ENCODE results near the gene TMEM176B. TPM values are rescaled to one million over a fixed set of nuclear protein-coding genes. Genes with fewer than 3 reads are reported as not detected.

Gene TMEM176B
- total and polyA plus RNA-seq, 2 donors (not counting 1 experiment from before 2014, with no cell fraction given): 0.25 to 1.4 TPM

DNA sequence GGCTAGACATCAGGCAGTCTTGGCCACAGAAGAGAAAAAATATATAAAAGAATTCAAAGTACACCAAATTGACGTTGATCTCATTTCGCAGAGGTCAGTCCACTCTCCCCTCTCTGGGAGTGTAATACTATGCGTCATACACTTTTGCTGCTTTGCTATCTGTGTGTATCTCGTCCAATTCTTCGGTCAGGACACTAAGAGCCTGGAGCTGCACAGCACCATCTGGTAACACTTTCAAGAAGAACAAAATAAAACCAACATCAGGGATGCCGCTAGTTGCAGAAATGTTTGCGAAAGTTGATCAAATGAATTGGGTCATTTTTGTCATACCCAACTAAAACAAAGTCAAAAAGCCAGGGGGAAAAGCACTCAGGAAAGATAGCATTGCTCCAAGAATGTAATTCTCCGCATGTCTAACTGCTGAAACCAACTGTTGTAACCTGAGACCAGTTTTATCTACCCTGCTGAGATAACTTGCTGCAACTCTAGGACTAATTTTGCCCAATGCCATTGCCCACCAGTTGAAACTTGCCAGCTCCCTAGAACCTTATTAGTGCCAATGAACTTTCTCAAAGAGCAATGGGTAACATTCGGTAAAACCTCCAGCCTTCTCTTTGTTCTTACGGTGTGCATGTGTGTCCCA, 23.4 kb upstream of the TMEM176B start:
- Mint-ChIP-seq H3K27me3 (peaks cover 19% of the 10 kb centered on the region), H3K27ac (no peak overlapping the region), H3K9me3 (ENCODE audit: insufficient read depth) (peaks cover 5% of the 10 kb centered on the region), H3K4me1 (no peaks in the 10 kb centered on the region), H3K4me3 (no peak overlapping the region)
- Histone ChIP-seq H3K9ac (ENCODE audit: low read length) (no peak overlapping the region), H4K20me1 (ENCODE audit: control insufficient read depth, insufficient read depth, low read length, poor library complexity, severe bottlenecking) (no peaks in the 10 kb centered on the region), H3K36me3 (replicated peaks in 1 of 2; ENCODE audit: control extremely low read depth in 1 of 2, control insufficient read depth in 1 of 2, extremely low read depth in 1 of 2, insufficient read depth in 2 of 2, low read length in 1 of 2) (no peaks in the 10 kb centered on the region), H3K4me2 (replicated peaks; ENCODE audit: low read depth, low read length, poor library complexity, severe bottlenecking) (no peak overlapping the region), H3K4me1 (ENCODE audit: control insufficient read depth in 2 of 2, insufficient read depth in 2 of 2, low read length in 2 of 2) (no peaks in the 10 kb centered on the region), H3K27me3 (replicated peaks in 1 of 4; ENCODE audit: control extremely low read depth in 1 of 4, control insufficient read depth in 3 of 4, insufficient read depth in 4 of 4, low read length in 3 of 4) (peaks cover 0 to 3% (median 1%) of the 10 kb centered on the region in 4 experiments), H3K27ac (ENCODE audit: low read length in 2 of 2) (no peak overlapping the region), H3K9me3 (ENCODE audit: control extremely low read depth in 1 of 3, control insufficient read depth in 2 of 3, insufficient read depth in 1 of 3, low read length in 2 of 3) (peaks cover 0 to 8% (median 0%) of the 10 kb centered on the region in 3 donors), H3K4me3 (ENCODE audit: control extremely low read depth in 1 of 5, extremely low read depth in 1 of 5, insufficient read depth in 1 of 5, low read depth in 2 of 5, low read length in 4 of 5) (no peak overlapping the region), H2AFZ (ENCODE audit: insufficient read depth, low read depth, low read length, poor library complexity, severe bottlenecking) (no peak overlapping the region), H3K79me2 (ENCODE audit: control insufficient read depth, insufficient read depth, low read length) (no peaks in the 10 kb centered on the region)
- CTCF ChIA-PET: no interaction called here
- no peak for ATAC-seq (ENCODE audit: low read depth)
- no peak for DNase-seq
- POLR2A ChIA-PET: no interaction called here
- WGBS (ENCODE audit: insufficient coverage): 94% methylated on average over 8 of the region's 10 CpGs
- no peak for TF ChIP-seq EZH2 (IDR thresholded peaks at IDR 0.05; ENCODE audit: borderline replicate concordance, insufficient read depth, low read depth, low read length, poor library complexity, severe bottlenecking)
- TF ChIP-seq, protein P1, sequence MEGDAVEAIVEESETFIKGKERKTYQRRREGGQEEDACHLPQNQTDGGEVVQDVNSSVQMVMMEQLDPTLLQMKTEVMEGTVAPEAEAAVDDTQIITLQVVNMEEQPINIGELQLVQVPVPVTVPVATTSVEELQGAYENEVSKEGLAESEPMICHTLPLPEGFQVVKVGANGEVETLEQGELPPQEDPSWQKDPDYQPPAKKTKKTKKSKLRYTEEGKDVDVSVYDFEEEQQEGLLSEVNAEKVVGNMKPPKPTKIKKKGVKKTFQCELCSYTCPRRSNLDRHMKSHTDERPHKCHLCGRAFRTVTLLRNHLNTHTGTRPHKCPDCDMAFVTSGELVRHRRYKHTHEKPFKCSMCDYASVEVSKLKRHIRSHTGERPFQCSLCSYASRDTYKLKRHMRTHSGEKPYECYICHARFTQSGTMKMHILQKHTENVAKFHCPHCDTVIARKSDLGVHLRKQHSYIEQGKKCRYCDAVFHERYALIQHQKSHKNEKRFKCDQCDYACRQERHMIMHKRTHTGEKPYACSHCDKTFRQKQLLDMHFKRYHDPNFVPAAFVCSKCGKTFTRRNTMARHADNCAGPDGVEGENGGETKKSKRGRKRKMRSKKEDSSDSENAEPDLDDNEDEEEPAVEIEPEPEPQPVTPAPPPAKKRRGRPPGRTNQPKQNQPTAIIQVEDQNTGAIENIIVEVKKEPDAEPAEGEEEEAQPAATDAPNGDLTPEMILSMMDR (IDR thresholded peaks at IDR 0.05): no peak
- intact Hi-C loops (cut with micrococcal nuclease): no loop called here

GRCh38 chr7:150823043-150823442, 22.9 kb upstream of the TMEM176B start:
- Histone ChIP-seq H3K27ac (ENCODE audit: low read length in 2 of 2) (no peak overlapping the region), H4K20me1 (ENCODE audit: control insufficient read depth, insufficient read depth, low read length, poor library complexity, severe bottlenecking) (no peaks in the 10 kb centered on the region), H3K9me3 (ENCODE audit: control extremely low read depth in 1 of 3, control insufficient read depth in 2 of 3, insufficient read depth in 1 of 3, low read length in 2 of 3) (peaks cover 0 to 8% (median 0%) of the 10 kb centered on the region in 3 donors), H3K27me3 (replicated peaks in 1 of 4; ENCODE audit: control extremely low read depth in 1 of 4, control insufficient read depth in 3 of 4, insufficient read depth in 4 of 4, low read length in 3 of 4) (peaks cover 0 to 3% (median 1%) of the 10 kb centered on the region in 4 experiments), H3K36me3 (replicated peaks in 1 of 2; ENCODE audit: control extremely low read depth in 1 of 2, control insufficient read depth in 1 of 2, extremely low read depth in 1 of 2, insufficient read depth in 2 of 2, low read length in 1 of 2) (no peaks in the 10 kb centered on the region), H3K79me2 (ENCODE audit: control insufficient read depth, insufficient read depth, low read length) (no peaks in the 10 kb centered on the region), H3K4me2 (replicated peaks; ENCODE audit: low read depth, low read length, poor library complexity, severe bottlenecking) (no peak overlapping the region), H3K4me3 (ENCODE audit: control extremely low read depth in 1 of 5, extremely low read depth in 1 of 5, insufficient read depth in 1 of 5, low read depth in 2 of 5, low read length in 4 of 5) (no peak overlapping the region), H3K9ac (ENCODE audit: low read length) (no peak overlapping the region), H3K4me1 (ENCODE audit: control insufficient read depth in 2 of 2, insufficient read depth in 2 of 2, low read length in 2 of 2) (no peaks in the 10 kb centered on the region), H2AFZ (ENCODE audit: insufficient read depth, low read depth, low read length, poor library complexity, severe bottlenecking) (no peak overlapping the region)
- Mint-ChIP-seq H3K27ac (no peak overlapping the region), H3K4me3 (no peak overlapping the region), H3K27me3 (peaks cover 13% of the 10 kb centered on the region), H3K4me1 (no peaks in the 10 kb centered on the region), H3K9me3 (ENCODE audit: insufficient read depth) (peaks cover 5% of the 10 kb centered on the region)
- ATAC-seq (ENCODE audit: low read depth) (no peak), DNase-seq (no peak)
- intact Hi-C loops (cut with micrococcal nuclease): no loop called here
- no peak for TF ChIP-seq EZH2 (IDR thresholded peaks at IDR 0.05; ENCODE audit: borderline replicate concordance, insufficient read depth, low read depth, low read length, poor library complexity, severe bottlenecking)
- TF ChIP-seq, protein P1 (IDR thresholded peaks at IDR 0.05): no peak
- POLR2A ChIA-PET: no interaction called here
- 93% methylated on average over 7 of the region's 8 CpGs for WGBS (ENCODE audit: insufficient coverage)
- CTCF ChIA-PET: no interaction called here

Measured in B cell (primary cell).